GM06990 (cell line): ENCODE results near the gene KMT2D.

ENCODE experiments used
- DNase-seq: peaks from one replicate; pipeline ENCODE4 v3.0.0-alpha.2; 2011; ENCODE audit not compliant: insufficient read length; ENCODE audit errors: extremely low read depth
- H3K27me3 ChIP-seq: replicated peaks from 2 replicates; pipeline ENCODE4 v1.6.0; 2011; ENCODE audit warnings: low read length; ENCODE audit not compliant: control insufficient read depth, insufficient read depth
- H3K36me3 ChIP-seq: 2 replicates; pipeline ENCODE4 v1.5.1; 2011; ENCODE audit warnings: low read length; ENCODE audit not compliant: control insufficient read depth, insufficient read depth
- H3K4me3 ChIP-seq: replicated peaks from 2 replicates; pipeline ENCODE4 v1.5.1; 2011; ENCODE audit warnings: low read depth, mild to moderate bottlenecking, control low read depth, low read length
- TF ChIP-seq, protein P1 (sequence below): IDR thresholded peaks from 2 replicates; pipeline ENCODE4 v1.5.1; 2011; ENCODE audit warnings: low read length, control low read depth, mild to moderate bottlenecking, inconsistent platforms; ENCODE audit not compliant: insufficient read depth, poor library complexity, severe bottlenecking

The KMT2D gene

GRCh38 chr12:49024543-49024942 is 36.1 kb downstream of the KMT2D start:
- H3K27me3 ChIP-seq, result no peaks in the 10 kb centered on the region
- H3K4me3 ChIP-seq, result no peak overlapping the region
- TF ChIP-seq, protein P1, sequence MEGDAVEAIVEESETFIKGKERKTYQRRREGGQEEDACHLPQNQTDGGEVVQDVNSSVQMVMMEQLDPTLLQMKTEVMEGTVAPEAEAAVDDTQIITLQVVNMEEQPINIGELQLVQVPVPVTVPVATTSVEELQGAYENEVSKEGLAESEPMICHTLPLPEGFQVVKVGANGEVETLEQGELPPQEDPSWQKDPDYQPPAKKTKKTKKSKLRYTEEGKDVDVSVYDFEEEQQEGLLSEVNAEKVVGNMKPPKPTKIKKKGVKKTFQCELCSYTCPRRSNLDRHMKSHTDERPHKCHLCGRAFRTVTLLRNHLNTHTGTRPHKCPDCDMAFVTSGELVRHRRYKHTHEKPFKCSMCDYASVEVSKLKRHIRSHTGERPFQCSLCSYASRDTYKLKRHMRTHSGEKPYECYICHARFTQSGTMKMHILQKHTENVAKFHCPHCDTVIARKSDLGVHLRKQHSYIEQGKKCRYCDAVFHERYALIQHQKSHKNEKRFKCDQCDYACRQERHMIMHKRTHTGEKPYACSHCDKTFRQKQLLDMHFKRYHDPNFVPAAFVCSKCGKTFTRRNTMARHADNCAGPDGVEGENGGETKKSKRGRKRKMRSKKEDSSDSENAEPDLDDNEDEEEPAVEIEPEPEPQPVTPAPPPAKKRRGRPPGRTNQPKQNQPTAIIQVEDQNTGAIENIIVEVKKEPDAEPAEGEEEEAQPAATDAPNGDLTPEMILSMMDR, result no peak
- DNase-seq, result no peak
- H3K36me3 ChIP-seq, result peaks cover 42% of the 10 kb centered on the region

GRCh38 chr12:49023812-49024211 is 36.8 kb downstream of the KMT2D start:
- H3K36me3 ChIP-seq, result peaks cover 36% of the 10 kb centered on the region
- TF ChIP-seq, protein P1, result no peak
- no peak for DNase-seq
- no peak overlapping the region for H3K4me3 ChIP-seq
- no peaks in the 10 kb centered on the region for H3K27me3 ChIP-seq

DNA sequence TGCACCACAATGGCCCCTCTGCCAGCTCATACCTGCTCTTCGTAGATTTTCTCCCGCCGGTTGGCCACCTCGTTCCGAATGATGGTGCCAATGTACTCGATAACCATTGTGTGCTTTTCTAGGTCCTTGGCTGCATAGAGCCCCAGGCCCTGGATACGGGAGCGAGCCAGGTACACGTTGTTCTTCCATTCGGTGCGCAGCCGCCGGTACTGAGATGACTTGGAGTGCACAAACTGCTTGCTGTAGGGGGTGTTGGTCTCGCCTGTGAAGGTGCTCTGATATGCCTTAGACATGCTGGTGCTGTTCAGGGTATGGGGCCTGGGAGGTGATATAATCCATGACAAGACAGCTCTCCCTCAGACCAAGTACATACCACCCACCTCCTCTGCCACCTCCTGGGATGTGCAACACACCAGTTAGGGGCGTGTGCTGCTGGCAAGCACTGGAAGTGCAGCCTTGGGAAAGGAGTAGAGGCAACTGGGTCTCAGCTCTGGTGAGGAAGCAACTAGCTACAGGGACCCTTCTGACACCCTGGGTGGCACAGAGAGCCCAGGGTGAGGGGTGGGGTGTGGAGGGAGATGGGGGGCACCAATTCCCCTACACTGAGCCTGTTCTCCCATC is 37.9 kb downstream of the KMT2D start:
- Histone ChIP-seq H3K36me3 (peaks cover 32% of the 10 kb centered on the region), H3K27me3 (no peaks in the 10 kb centered on the region), H3K4me3 (no peak overlapping the region)
- DNase-seq, result no peak
- TF ChIP-seq, protein P1, result no peak

DNA sequence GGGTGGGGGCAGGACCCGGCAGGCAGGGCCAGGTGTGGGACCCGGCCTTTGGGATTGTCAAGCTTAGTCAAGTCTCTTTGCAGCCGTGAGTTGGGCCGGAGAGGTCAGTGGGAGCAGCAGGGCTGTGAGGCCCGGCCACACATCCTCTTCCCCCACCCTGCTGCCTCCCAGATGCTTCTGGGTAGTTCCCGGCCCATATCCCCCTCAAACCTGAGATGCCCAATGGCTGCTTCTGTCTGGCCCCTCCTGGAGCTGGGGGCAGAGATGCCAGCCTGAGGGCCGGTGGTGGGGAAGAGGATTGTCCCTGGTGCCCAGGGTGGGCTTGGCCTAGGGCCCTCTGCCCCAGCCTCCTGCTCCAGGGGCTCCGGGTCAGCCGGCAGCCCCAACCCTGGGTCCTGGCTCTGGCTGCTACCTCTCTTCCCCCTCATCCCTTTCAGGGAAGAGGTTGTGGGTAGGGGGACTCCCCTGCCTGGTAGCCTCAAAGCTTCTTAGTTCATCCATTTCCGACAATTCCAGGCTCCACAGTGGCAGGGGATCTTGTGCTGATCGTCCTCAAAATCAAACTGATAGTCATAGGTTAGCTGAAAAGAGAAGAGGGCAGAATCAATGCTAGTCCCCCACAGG is 39.2 kb downstream of the KMT2D start:
- Histone ChIP-seq H3K36me3 (peaks cover 26% of the 10 kb centered on the region), H3K27me3 (no peaks in the 10 kb centered on the region), H3K4me3 (no peak overlapping the region)
- DNase-seq, result no peak
- TF ChIP-seq, protein P1, result no peak

DNA sequence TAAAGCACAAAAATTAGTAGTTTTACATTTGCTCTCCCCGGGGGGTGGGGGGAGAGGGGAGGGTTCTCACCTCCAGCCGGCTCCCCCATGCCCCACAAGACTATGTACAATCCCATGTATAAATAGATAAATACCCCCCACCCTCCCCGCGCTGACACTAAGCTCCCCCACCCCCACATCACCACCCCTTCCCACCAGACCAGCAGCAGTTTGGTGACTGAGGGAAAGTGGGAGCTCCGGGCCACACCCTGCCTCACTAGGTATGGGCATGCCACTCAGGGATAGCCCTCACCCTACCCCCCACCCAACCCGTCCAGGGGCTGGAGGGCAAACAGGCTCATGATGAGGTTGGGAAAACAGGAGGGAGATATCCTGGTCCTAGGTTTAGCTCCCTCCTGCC is 40.2 kb downstream of the KMT2D start:
- TF ChIP-seq, protein P1, result no peak
- Histone ChIP-seq H3K4me3 (no peak overlapping the region), H3K36me3 (peaks cover 19% of the 10 kb centered on the region), H3K27me3 (no peaks in the 10 kb centered on the region)
- no peak for DNase-seq
